Neural cell (in vitro differentiated cells): ENCODE measurements around the gene PLCB4.

Experiments used
- CTCF ChIP-seq: fragments of 450-650 bp; IDR thresholded peaks from 2 replicates; pipeline ENCODE4 v1.5.1; 2014; ENCODE audit warnings: antibody characterized with exemption, mild to moderate bottlenecking, moderate library complexity; ENCODE audit not compliant: poor library complexity, severe bottlenecking
- EP300 ChIP-seq: fragments of 450-650 bp; conservative IDR thresholded peaks from 2 replicates; pipeline ENCODE4 v1.6.1; 2014; ENCODE audit warnings: antibody characterized with exemption, mild to moderate bottlenecking, moderate library complexity; ENCODE audit not compliant: poor library complexity, severe bottlenecking
- EZH2 ChIP-seq: fragments of 200-600, 300-800 bp; shearing (Covaris generic), sonication (generic); IDR thresholded peaks from 2 replicates; pipeline ENCODE4 v1.6.1; 2014; ENCODE audit warnings: antibody characterized with exemption, low read length, borderline replicate concordance, mild to moderate bottlenecking; ENCODE audit not compliant: insufficient read depth, poor library complexity, severe bottlenecking
- POLR2AphosphoS5 ChIP-seq: IDR thresholded peaks from 2 replicates; pipeline ENCODE4 v1.6.1; 2012
- RAD21 ChIP-seq: fragments of 450-650 bp; conservative IDR thresholded peaks from 2 replicates; pipeline ENCODE4 v1.6.1; 2014; ENCODE audit warnings: antibody characterized with exemption, mild to moderate bottlenecking, moderate library complexity
- REST ChIP-seq: IDR thresholded peaks from 2 replicates; pipeline ENCODE4 v1.6.1; 2012; ENCODE audit warnings: borderline replicate concordance
- SMC3 ChIP-seq: fragments of 450-650 bp; conservative IDR thresholded peaks from 2 replicates; pipeline ENCODE4 v1.6.1; 2014; ENCODE audit warnings: antibody characterized with exemption, mild to moderate bottlenecking, moderate library complexity; ENCODE audit not compliant: poor library complexity
- TAF1 ChIP-seq: IDR thresholded peaks from 2 replicates; pipeline ENCODE4 v1.6.1; 2012; ENCODE audit warnings: low read depth

GRCh38 chr20:9514461-9515213 is 445.8 kb downstream of the PLCB4 start, which contains the start of gene LAMP5:
- TF ChIP-seq CTCF (no peak), EZH2 (peak; percentile 81), REST (peak; percentile 19), POLR2AphosphoS5 (no peak), TAF1 (no peak), SMC3 (no peak), RAD21 (no peak), EP300 (no peak)
